H1 (cell line): ENCODE results near the gene PKNOX1.

ENCODE experiments used
- CTCF ChIP-seq, 3 experiments: IDR thresholded peaks; 1 replicate in 2 of 3; 2 replicates in 1 of 3; pipeline versions ENCODE4 v1.5.1 to v1.6.1; 2011; ENCODE audit warnings: low read length in 3 of 3, mild to moderate bottlenecking in 3 of 3, inconsistent platforms in 2 of 3, low read depth in 1 of 3, moderate library complexity in 1 of 3; ENCODE audit not compliant: insufficient read depth in 1 of 3; ENCODE audit errors: control extremely low read depth in 1 of 3
- HDAC6 ChIP-seq: IDR thresholded peaks from one replicate; pipeline ENCODE4 v1.7.1; 2012; ENCODE audit warnings: low read depth, mild to moderate bottlenecking, inconsistent platforms, low read length, moderate library complexity
- JUN ChIP-seq: IDR thresholded peaks from 2 replicates; pipeline ENCODE4 v1.6.1; 2011; ENCODE audit warnings: low read depth, mild to moderate bottlenecking, improper control_type of control experiment, low read length

DNA sequence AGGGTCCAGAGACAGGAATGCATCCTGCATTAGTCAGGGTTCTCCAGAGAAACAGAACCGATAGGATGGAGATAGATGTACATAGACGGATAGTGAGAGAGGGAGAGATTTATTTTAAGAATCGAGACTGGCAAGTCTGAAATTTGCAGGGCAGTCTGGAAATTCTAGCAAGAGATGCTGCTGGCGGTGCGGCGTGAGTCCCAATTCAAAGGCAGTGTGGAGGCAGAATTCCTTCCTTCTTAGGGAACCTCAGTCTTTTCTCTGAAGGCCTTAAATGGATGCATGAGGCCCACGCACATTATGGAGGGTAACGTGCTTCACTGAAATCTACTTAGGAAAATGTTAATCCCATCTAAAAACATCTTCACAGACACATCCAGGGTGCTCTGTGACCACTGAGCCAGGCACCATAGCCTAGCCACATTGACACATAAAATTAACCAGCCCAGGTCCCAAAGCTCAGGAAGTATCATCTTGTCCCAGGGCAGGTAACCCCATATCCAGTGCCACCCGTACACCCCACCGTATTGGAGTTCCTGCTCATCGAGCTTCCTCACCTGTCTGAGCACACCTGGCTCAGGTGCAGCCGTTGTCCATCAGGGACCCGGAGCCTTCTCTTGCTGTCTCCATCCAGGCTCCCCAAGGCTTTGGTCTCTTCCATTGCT, 9.7 kb upstream of the PKNOX1 start:
- TF ChIP-seq CTCF (IDR thresholded peaks at IDR 0.05; ENCODE audit: control extremely low read depth in 1 of 3, insufficient read depth in 1 of 3, low read depth in 1 of 3, low read length in 3 of 3) (no peak), JUN (no peak), HDAC6 (no peak)
